ENCODE measurements around the gene CUL9. TPM values are rescaled to one million over a fixed set of nuclear protein-coding genes. Genes with fewer than 3 reads are reported as not detected.

The CUL9 gene
- total RNA-seq, 3 donors from 2014 or later (not counting 1 experiment from before 2014, with no cell fraction given) = 73.1 to 85.7 (median 73.9) TPM

GRCh38 chr6:43256670-43257366 lies 74.8 kb downstream of the CUL9 start:
- WGBS (ENCODE audit: insufficient coverage) = 94% methylated on average over 9 of the region's 9 CpGs
- H3K4me1 ChIP-seq (ENCODE audit: control insufficient read depth, insufficient read depth, low read length) = no peaks in the 10 kb centered on the region

GRCh38 chr6:43257367-43258145 lies 75.6 kb downstream of the CUL9 start:
- no peak overlapping the region for H3K4me3 Mint-ChIP-seq
- no peaks in the 10 kb centered on the region for H3K9me3 Mint-ChIP-seq
- TF ChIP-seq CTCF (IDR thresholded peaks at IDR 0.05) = no peak
- intact Hi-C loops (cut with micrococcal nuclease) = no loop called here
- H3K27me3 ChIP-seq (ENCODE audit: control insufficient read depth, insufficient read depth, low read length) = no peaks in the 10 kb centered on the region
- peaks cover 0 to 6% of the 10 kb centered on the region in 2 donors for H3K27me3 Mint-ChIP-seq (ENCODE audit: low read depth in 2 of 2)
- H3K27ac ChIP-seq (ENCODE audit: low read length) = no peak overlapping the region
- no peak overlapping the region for H3K4me3 ChIP-seq (ENCODE audit: low read length)
- ATAC-seq (peak in 1 of 3 donors; percentile 42), DNase-seq (no peak)
- H3K36me3 ChIP-seq (ENCODE audit: control insufficient read depth, insufficient read depth, low read length) = no peaks in the 10 kb centered on the region
- no peaks in the 10 kb centered on the region for H3K9me3 ChIP-seq (ENCODE audit: control insufficient read depth, insufficient read depth, low read length)
- H3K36me3 Mint-ChIP-seq = no peaks in the 10 kb centered on the region
- H3K27ac Mint-ChIP-seq = no peak overlapping the region
- WGBS (ENCODE audit: insufficient coverage) = 80% methylated on average over 11 of the region's 12 CpGs
- no peaks in the 10 kb centered on the region for H3K4me1 ChIP-seq (ENCODE audit: control insufficient read depth, insufficient read depth, low read length)
- H3K4me1 Mint-ChIP-seq = no peaks in the 10 kb centered on the region

More at GRCh38 chr6:43256670-43257366, 74.8 kb downstream of the CUL9 start:
- H3K27ac ChIP-seq (ENCODE audit: low read length) = no peak overlapping the region
- no peak overlapping the region for H3K4me3 ChIP-seq (ENCODE audit: low read length)
- Mint-ChIP-seq H3K27me3 (ENCODE audit: low read depth in 2 of 2) (peaks cover 3 to 9% of the 10 kb centered on the region in 2 donors), H3K36me3 (no peaks in the 10 kb centered on the region), H3K4me3 (no peak overlapping the region), H3K4me1 (no peaks in the 10 kb centered on the region), H3K9me3 (no peaks in the 10 kb centered on the region), H3K27ac (no peak overlapping the region)
- intact Hi-C loops (cut with micrococcal nuclease) = no loop called here
- DNase-seq (no peak), ATAC-seq (no peak)
- no peak for TF ChIP-seq CTCF (IDR thresholded peaks at IDR 0.05)
- H3K27me3 ChIP-seq (ENCODE audit: control insufficient read depth, insufficient read depth, low read length) = no peaks in the 10 kb centered on the region
- H3K9me3 ChIP-seq (ENCODE audit: control insufficient read depth, insufficient read depth, low read length) = no peaks in the 10 kb centered on the region
- H3K36me3 ChIP-seq (ENCODE audit: control insufficient read depth, insufficient read depth, low read length) = no peaks in the 10 kb centered on the region

- Mint-ChIP-seq H3K9me3 (no peaks in the 10 kb centered on the region), H3K36me3 (no peaks in the 10 kb centered on the region), H3K27ac (no peak overlapping the region), H3K4me3 (no peak overlapping the region), H3K4me1 (no peaks in the 10 kb centered on the region), H3K27me3 (ENCODE audit: low read depth in 2 of 2) (no peaks in the 10 kb centered on the region)
- H3K36me3 ChIP-seq (ENCODE audit: control insufficient read depth, insufficient read depth, low read length) = no peaks in the 10 kb centered on the region
- no peak for TF ChIP-seq CTCF (IDR thresholded peaks at IDR 0.05)
- no peaks in the 10 kb centered on the region for H3K9me3 ChIP-seq (ENCODE audit: control insufficient read depth, insufficient read depth, low read length)
- intact Hi-C loops (cut with micrococcal nuclease) = no loop called here
- no peak overlapping the region for H3K27ac ChIP-seq (ENCODE audit: low read length)
- H3K4me3 ChIP-seq (ENCODE audit: low read length) = no peak overlapping the region
- WGBS (ENCODE audit: insufficient coverage) = 75% methylated on average over 3 of the region's 4 CpGs
- ATAC-seq (no peak), DNase-seq (no peak)
- no peaks in the 10 kb centered on the region for H3K27me3 ChIP-seq (ENCODE audit: control insufficient read depth, insufficient read depth, low read length)
- no peaks in the 10 kb centered on the region for H3K4me1 ChIP-seq (ENCODE audit: control insufficient read depth, insufficient read depth, low read length)
Observed at GRCh38 chr6:43258180-43258579, 76.2 kb downstream of the CUL9 start.
